A549 (cell line): ENCODE measurements around the gene SLC4A3. TPM values are rescaled to one million over a fixed set of nuclear protein-coding genes. Genes with fewer than 3 reads are reported as not detected.

ENCODE experiments used
- ATAC-seq, 2 experiments: fragments of 200-7000 bp in 1 of 2; fragments of >200 bp in 1 of 2; cut with Nextera tagmentation in 1 of 2; cut with Tn5 transposase in 1 of 2; 3 replicates each; pipeline versions ENCODE4 v1.8.0 to v1.9.1; 2018 to 2020; ENCODE audit warnings: mild to moderate bottlenecking in 1 of 2, moderate library complexity in 1 of 2
- CTCF ChIA-PET: fragments of 300-600 bp; sonication (Branson Sonifier 250); formaldehyde crosslinking; extraction: SDS; loops from one replicate; lab custom pipeline; 2021; ENCODE audit warnings: antibody characterized with exemption, inconsistent platforms; lab: Yijun Ruan, JAX
- POLR2A ChIA-PET: fragments of 350-600 bp; formaldehyde crosslinking; extraction: SDS; loops from one replicate; lab custom pipeline; 2021; ENCODE audit warnings: antibody characterized with exemption, inconsistent platforms; lab: Yijun Ruan, JAX
- DNase-seq, 2 experiments: peaks; one replicate each; pipeline versions ENCODE4 v3.0.0 to v3.0.0-alpha.2; 2011 to 2016; ENCODE audit warnings: low read depth in 1 of 2, low spot score in 1 of 2
- FAIRE-seq: peaks from 2 replicates; lab custom pipeline; 2011; peaks lifted over from hg19 to GRCh38; lab: Jason Lieb, UNC
- H3K27ac ChIP-seq, 2 experiments: fragments of >200 bp; sonication (Bioruptor Twin); formaldehyde crosslinking; 3 replicates each; pipeline ENCODE4 v1.5.1; 2016 to 2017
- H3K4me1 ChIP-seq: fragments of >200 bp; sonication (Bioruptor Twin); formaldehyde crosslinking; 3 replicates; pipeline ENCODE4 v1.6.1; 2016
- H3K4me2 ChIP-seq: fragments of >200 bp; sonication (Bioruptor Twin); formaldehyde crosslinking; 3 replicates; pipeline ENCODE4 v1.6.1; 2016
- H3K4me3 ChIP-seq: fragments of >200 bp; sonication (Bioruptor Twin); formaldehyde crosslinking; 3 replicates; pipeline ENCODE4 v1.5.1; 2016
- H3K9me3 ChIP-seq: fragments of >200 bp; sonication (Bioruptor Twin); formaldehyde crosslinking; 3 replicates; pipeline ENCODE4 v1.6.1; 2016
- CHD2 ChIP-seq: fragments of 150-350 bp; IDR thresholded peaks from 2 replicates; pipeline ENCODE4 v1.6.1; 2014; ENCODE audit warnings: low read length; ENCODE audit not compliant: partially characterized antibody
- CHD4 ChIP-seq: fragments of 200-600 bp; sonication (generic); IDR thresholded peaks from 2 replicates; pipeline ENCODE4 v1.6.1; 2016; ENCODE audit warnings: antibody characterized with exemption, mild to moderate bottlenecking, borderline replicate concordance
- EHMT2 ChIP-seq: fragments of 200-600 bp; sonication (generic); IDR thresholded peaks from 2 replicates; pipeline ENCODE4 v1.6.1; 2016; ENCODE audit warnings: antibody characterized with exemption, low read depth, mild to moderate bottlenecking, moderate library complexity
- ESRRA ChIP-seq: fragments of 150-350 bp; IDR thresholded peaks from 2 replicates; pipeline ENCODE4 v1.6.1; 2014; ENCODE audit warnings: mild to moderate bottlenecking, low read length, borderline replicate concordance
- FOSL2 ChIP-seq, 2 experiments: fragments of 450-650 bp in 1 of 2; fragments of >200 bp in 1 of 2; sonication (Bioruptor Twin) in 1 of 2; formaldehyde crosslinking; IDR thresholded peaks; 2 replicates each; pipeline versions ENCODE4 v1.5.0 to v1.6.1; 2016 to 2020; ENCODE audit warnings: mild to moderate bottlenecking in 1 of 2, moderate library complexity in 1 of 2
- GATA3 ChIP-seq: IDR thresholded peaks from 2 replicates; pipeline ENCODE4 v1.6.1; 2012; ENCODE audit warnings: borderline replicate concordance
- HDAC2 ChIP-seq: fragments of 200-600 bp; sonication (generic); IDR thresholded peaks from 2 replicates; pipeline ENCODE4 v1.6.1; 2016
- HOXB5 ChIP-seq: fragments of 250-450 bp; sonication (Bioruptor Pico); IDR thresholded peaks from 2 replicates; pipeline ENCODE4 v1.5.0; 2020; ENCODE audit warnings: mild to moderate bottlenecking, moderate library complexity
- JUN ChIP-seq, 2 experiments: fragments of >200 bp; sonication (Bioruptor Twin); formaldehyde crosslinking; IDR thresholded peaks; 2 replicates in 1 of 2; 3 replicates in 1 of 2; pipeline ENCODE4 v1.6.1; 2016 to 2017
- KDM5A ChIP-seq: fragments of 200-600 bp; sonication (generic); IDR thresholded peaks from 2 replicates; pipeline ENCODE4 v1.6.1; 2016; ENCODE audit warnings: antibody characterized with exemption, mild to moderate bottlenecking
- NPAS2 ChIP-seq: fragments of 250-450 bp; sonication (Bioruptor Pico); IDR thresholded peaks from 2 replicates; pipeline ENCODE4 v1.8.0; 2022; ENCODE audit warnings: mild to moderate bottlenecking, moderate library complexity, borderline replicate concordance
- POLR2A ChIP-seq: IDR thresholded peaks from 2 replicates; pipeline ENCODE4 v1.6.1; 2012; ENCODE audit warnings: mild to moderate bottlenecking, low read length
- POLR2AphosphoS2 ChIP-seq: conservative IDR thresholded peaks from 2 replicates; pipeline ENCODE4 v1.6.1; 2012; ENCODE audit warnings: low read length, improper control_type of control experiment, inconsistent platforms
- RAD21 ChIP-seq, 2 experiments: fragments of >200 bp in 1 of 2; sonication (Bioruptor Twin) in 1 of 2; formaldehyde crosslinking in 1 of 2; IDR thresholded peaks in 1 of 2; conservative IDR thresholded peaks in 1 of 2; 2 replicates in 1 of 2; 3 replicates in 1 of 2; pipeline ENCODE4 v1.6.1; 2012 to 2018; ENCODE audit warnings: inconsistent platforms in 1 of 2
- RARB ChIP-seq: fragments of 250-450 bp; sonication (Bioruptor Pico); IDR thresholded peaks from 2 replicates; pipeline ENCODE4 v1.8.0; 2021; ENCODE audit warnings: mild to moderate bottlenecking, moderate library complexity
- RFX5 ChIP-seq: fragments of 450-650 bp; IDR thresholded peaks from 2 replicates; pipeline ENCODE4 v1.7.1; 2014; ENCODE audit warnings: antibody characterized with exemption, mild to moderate bottlenecking, moderate library complexity
- TFCP2L1 ChIP-seq: fragments of 250-450 bp; sonication (Bioruptor Pico); IDR thresholded peaks from 2 replicates; pipeline ENCODE4 v1.5.0; 2021; ENCODE audit warnings: mild to moderate bottlenecking
- TP53 ChIP-seq: fragments of 250-450 bp; sonication (Bioruptor Pico); IDR thresholded peaks from 2 replicates; pipeline ENCODE4 v1.5.0; 2021; ENCODE audit warnings: mild to moderate bottlenecking, moderate library complexity
- ZNF302 ChIP-seq: fragments of 250-450 bp; sonication (Bioruptor Pico); IDR thresholded peaks from 2 replicates; pipeline ENCODE4 v1.9.0; 2021; ENCODE audit warnings: inconsistent platforms, mild to moderate bottlenecking, moderate library complexity
- WGBS: methylation state at CpG from one replicate; pipeline ENCODE4 v1.1.6; 2017; ENCODE audit errors: missing lambda C conversion rate; 5-methylcytosine and 5-hydroxymethylcytosine counted together
- polyA plus RNA-seq, 4 experiments: library from polyadenylated mRNA; depleted of rRNA in 3 of 4; stranded (reverse); fragments of >200 nt; fragmentation: RNase III in 1 of 4; extraction: RNeasy Plus Mini Kit Qiagen cat#74134 plus additional on column Dnase treatment in 1 of 4; gene quantifications; 2 replicates in 3 of 4; 3 replicates in 1 of 4; pipeline ENCODE4 v1.2.3, GENCODE V29; 2011 to 2017
- TF ChIP-seq, protein P1 (sequence below): fragments of >200 bp; sonication (Bioruptor Twin); formaldehyde crosslinking; IDR thresholded peaks from 2 replicates; pipeline ENCODE4 v1.6.1; 2016
- TF ChIP-seq, protein P2 (sequence below): fragments of 250-450 bp; sonication (Bioruptor Pico); IDR thresholded peaks from 2 replicates; pipeline ENCODE4 v1.5.0; 2020; ENCODE audit warnings: low read depth, mild to moderate bottlenecking, moderate library complexity

SLC4A3 gene
- polyA plus RNA-seq, 2 of the 4 experiments (the other 2 are of a cell fraction), result 1.4 to 3.6 TPM

GRCh38 chr2:219628235-219628985 is 980 bp downstream of the SLC4A3 start:
- ChIA-PET POLR2A (no interaction called here), CTCF (interaction anchor here (2.1 to 7.0 kb wide), 2 partner anchors 14 to 87 kb away, joined by 7 to 38 read pairs; no protein-coding TSS in a partner anchor)
- Histone ChIP-seq H3K4me1 (peaks cover 8% of the 10 kb centered on the region; the same call in 2 of the 3 replicates), H3K4me3 (peak overlapping the region; percentile 85), H3K4me2 (peak overlapping the region; percentile 92), H3K9me3 (no peaks in the 10 kb centered on the region), H3K27ac (peak overlapping the region; percentile 80 to 96; a peak in 5 of 6 replicates)
- WGBS, result 93% methylated on average over 24 of the region's 26 CpGs
- TF ChIP-seq KDM5A, result no peak
- no peak for TF ChIP-seq NPAS2 (CRISPR knock-in tag)
- TF ChIP-seq GATA3, result no peak
- no peak for FAIRE-seq
- peak; percentile 1 to 11; a peak in 3 of 6 replicates for ATAC-seq
- no peak for DNase-seq

- Histone ChIP-seq H3K4me2 (no peak overlapping the region), H3K4me1 (peaks cover 8% of the 10 kb centered on the region; the same call in 2 of the 3 replicates), H3K4me3 (no peak overlapping the region), H3K9me3 (no peaks in the 10 kb centered on the region), H3K27ac (no peak overlapping the region)
- DNase-seq (no peak), ATAC-seq (no peak), FAIRE-seq (no peak)
- TF ChIP-seq RAD21 (conservative IDR thresholded peaks at IDR 0.05 in 1 of 2, IDR thresholded peaks at IDR 0.05 in 1 of 2) (no peak), RARB (CRISPR knock-in tag) (no peak), POLR2A (no peak), HOXB5 (no peak), JUN (IDR thresholded peaks at IDR 0.05) (no peak), RFX5 (no peak), TFCP2L1 (CRISPR knock-in tag) (no peak), CHD4 (no peak), HDAC2 (no peak), TP53 (CRISPR knock-in tag) (no peak), EHMT2 (no peak), ZNF302 (CRISPR knock-in tag) (no peak), GATA3 (no peak), POLR2AphosphoS2 (no peak), CHD2 (no peak), ESRRA (no peak), FOSL2 (IDR thresholded peaks at IDR 0.05) (no peak), FOSL2 (CRISPR knock-in tag; IDR thresholded peaks at IDR 0.05) (no peak)
- TF ChIP-seq, protein P1, sequence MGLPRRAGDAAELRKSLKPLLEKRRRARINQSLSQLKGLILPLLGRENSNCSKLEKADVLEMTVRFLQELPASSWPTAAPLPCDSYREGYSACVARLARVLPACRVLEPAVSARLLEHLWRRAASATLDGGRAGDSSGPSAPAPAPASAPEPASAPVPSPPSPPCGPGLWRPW, result no peak
- TF ChIP-seq, protein P2, sequence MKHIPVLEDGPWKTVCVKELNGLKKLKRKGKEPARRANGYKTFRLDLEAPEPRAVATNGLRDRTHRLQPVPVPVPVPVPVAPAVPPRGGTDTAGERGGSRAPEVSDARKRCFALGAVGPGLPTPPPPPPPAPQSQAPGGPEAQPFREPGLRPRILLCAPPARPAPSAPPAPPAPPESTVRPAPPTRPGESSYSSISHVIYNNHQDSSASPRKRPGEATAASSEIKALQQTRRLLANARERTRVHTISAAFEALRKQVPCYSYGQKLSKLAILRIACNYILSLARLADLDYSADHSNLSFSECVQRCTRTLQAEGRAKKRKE (CRISPR knock-in tag), result no peak
- ChIA-PET CTCF (interaction anchor here (0.6 to 7.0 kb wide), 6 partner anchors 13 to 99 kb away, joined by 3 to 38 read pairs (median 4); no protein-coding TSS in a partner anchor), POLR2A (no interaction called here)
- 78% methylated on average over 15 of the region's 16 CpGs for WGBS
These were observed 1.8 kb downstream of the SLC4A3 start for GRCh38 chr2:219628986-219629901.
